Measurements from ENCODE around the gene DPP3.

Gene DPP3

DNA sequence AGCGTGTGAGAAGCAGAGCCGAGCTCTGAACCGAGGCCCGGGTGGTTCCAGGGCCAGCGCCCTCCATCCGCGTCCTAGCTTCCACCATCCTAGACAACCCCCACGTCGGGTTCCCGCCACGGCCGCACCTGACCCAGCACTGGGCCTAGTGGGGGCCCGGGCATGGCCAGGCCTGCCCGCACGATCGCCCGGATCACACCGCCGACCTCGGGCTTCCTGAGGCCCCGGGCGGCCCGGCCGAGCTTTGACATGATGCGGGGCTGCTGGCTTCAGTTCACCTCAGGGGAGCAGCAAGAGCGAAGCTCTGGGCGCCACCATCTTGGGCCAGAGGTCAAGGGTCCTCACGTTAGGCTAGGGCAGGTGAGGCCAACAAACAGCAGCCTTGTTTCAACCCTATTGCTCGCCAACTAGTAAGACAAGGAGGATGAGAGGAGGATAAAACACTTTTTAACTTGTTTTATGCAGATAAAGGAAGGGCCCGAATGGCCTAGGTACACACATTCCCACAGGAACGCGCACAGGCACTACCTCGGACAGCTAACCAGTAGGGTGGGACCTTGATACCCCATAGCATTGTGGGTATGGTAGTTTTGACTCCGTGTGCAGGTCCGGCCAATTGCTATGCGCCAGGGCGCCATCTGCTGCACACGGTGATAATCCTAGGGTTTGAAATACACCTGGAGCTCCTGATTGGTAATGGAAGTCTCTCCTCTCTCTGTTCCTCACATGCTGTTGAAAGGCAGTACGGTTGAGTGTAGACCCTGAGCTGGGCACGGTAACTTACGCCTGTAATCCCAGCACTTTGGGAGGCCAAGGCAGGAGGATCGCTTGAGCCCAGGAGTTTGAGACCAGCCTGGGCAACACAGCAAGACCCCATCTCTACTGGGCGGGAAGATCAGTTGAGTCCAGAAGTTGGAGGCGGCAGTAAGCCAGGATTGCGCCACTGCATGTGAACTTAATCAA, 41.4 kb upstream of the DPP3 start, which contains the start of gene MRPL11 (continued):
- TF ChIP-seq BCL11A (tag by site-specific recombination; IDR thresholded peaks at IDR 0.05; ENCODE audit: low read depth) (peak; percentile 67; the same call in 1 of the 2 replicates), ZNF416 (tag by site-specific recombination; IDR thresholded peaks at IDR 0.05) (no peak), YY2 (tag by site-specific recombination; IDR thresholded peaks at IDR 0.05) (peak; percentile 97), ZNF660 (tag by site-specific recombination; IDR thresholded peaks at IDR 0.05) (no peak), MZF1 (tag by site-specific recombination; IDR thresholded peaks at IDR 0.05; ENCODE audit: borderline replicate concordance) (no peak), ZNF600 (tag by site-specific recombination; IDR thresholded peaks at IDR 0.05) (no peak), ZNF155 (tag by site-specific recombination; IDR thresholded peaks at IDR 0.05) (no peak), ZFP37 (tag by site-specific recombination; IDR thresholded peaks at IDR 0.05) (no peak), ZNF335 (tag by site-specific recombination; conservative IDR thresholded peaks at IDR 0.05) (peak; percentile 100), ZXDB (tag by site-specific recombination; IDR thresholded peaks at IDR 0.05) (peak; percentile 82), KLF10 (tag by site-specific recombination; IDR thresholded peaks at IDR 0.05) (peak; percentile 61), ZNF174 (tag by site-specific recombination; IDR thresholded peaks at IDR 0.05) (no peak), ZNF76 (tag by site-specific recombination; IDR thresholded peaks at IDR 0.05; ENCODE audit: borderline replicate concordance, low read depth) (peak; percentile 95), PRDM1 (tag by site-specific recombination; IDR thresholded peaks at IDR 0.05) (no peak), ZNF292 (tag by site-specific recombination; IDR thresholded peaks at IDR 0.05; ENCODE audit: borderline replicate concordance, low read depth) (no peak), ZNF791 (tag by site-specific recombination; IDR thresholded peaks at IDR 0.05) (no peak), ZNF2 (tag by site-specific recombination; IDR thresholded peaks at IDR 0.05) (peak; percentile 74; the same call in 1 of the 2 replicates), ZNF610 (tag by site-specific recombination; IDR thresholded peaks at IDR 0.05; ENCODE audit: borderline replicate concordance) (no peak; the same call in 1 of the 2 replicates), ZNF621 (tag by site-specific recombination; IDR thresholded peaks at IDR 0.05) (no peak), ZNF140 (tag by site-specific recombination; IDR thresholded peaks at IDR 0.05) (no peak), ZFP3 (tag by site-specific recombination; IDR thresholded peaks at IDR 0.05; ENCODE audit: low read depth) (no peak), ZNF169 (tag by site-specific recombination; IDR thresholded peaks at IDR 0.05) (no peak), ZNF658 (tag by site-specific recombination; IDR thresholded peaks at IDR 0.05) (no peak), ZNF37A (tag by site-specific recombination; IDR thresholded peaks at IDR 0.05) (no peak), MEIS1 (CRISPR knock-in tag; IDR thresholded peaks at IDR 0.05; ENCODE audit: borderline replicate concordance) (no peak), ZNF701 (tag by site-specific recombination; IDR thresholded peaks at IDR 0.05) (no peak), ZNF19 (tag by site-specific recombination; IDR thresholded peaks at IDR 0.05; ENCODE audit: low read depth) (no peak)
- TF ChIP-seq, protein P1, sequence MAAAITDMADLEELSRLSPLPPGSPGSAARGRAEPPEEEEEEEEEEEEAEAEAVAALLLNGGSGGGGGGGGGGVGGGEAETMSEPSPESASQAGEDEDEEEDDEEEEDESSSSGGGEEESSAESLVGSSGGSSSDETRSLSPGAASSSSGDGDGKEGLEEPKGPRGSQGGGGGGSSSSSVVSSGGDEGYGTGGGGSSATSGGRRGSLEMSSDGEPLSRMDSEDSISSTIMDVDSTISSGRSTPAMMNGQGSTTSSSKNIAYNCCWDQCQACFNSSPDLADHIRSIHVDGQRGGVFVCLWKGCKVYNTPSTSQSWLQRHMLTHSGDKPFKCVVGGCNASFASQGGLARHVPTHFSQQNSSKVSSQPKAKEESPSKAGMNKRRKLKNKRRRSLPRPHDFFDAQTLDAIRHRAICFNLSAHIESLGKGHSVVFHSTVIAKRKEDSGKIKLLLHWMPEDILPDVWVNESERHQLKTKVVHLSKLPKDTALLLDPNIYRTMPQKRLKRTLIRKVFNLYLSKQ (tag by site-specific recombination; IDR thresholded peaks at IDR 0.05; ENCODE audit: borderline replicate concordance), result no peak
- TF ChIP-seq, protein P2, sequence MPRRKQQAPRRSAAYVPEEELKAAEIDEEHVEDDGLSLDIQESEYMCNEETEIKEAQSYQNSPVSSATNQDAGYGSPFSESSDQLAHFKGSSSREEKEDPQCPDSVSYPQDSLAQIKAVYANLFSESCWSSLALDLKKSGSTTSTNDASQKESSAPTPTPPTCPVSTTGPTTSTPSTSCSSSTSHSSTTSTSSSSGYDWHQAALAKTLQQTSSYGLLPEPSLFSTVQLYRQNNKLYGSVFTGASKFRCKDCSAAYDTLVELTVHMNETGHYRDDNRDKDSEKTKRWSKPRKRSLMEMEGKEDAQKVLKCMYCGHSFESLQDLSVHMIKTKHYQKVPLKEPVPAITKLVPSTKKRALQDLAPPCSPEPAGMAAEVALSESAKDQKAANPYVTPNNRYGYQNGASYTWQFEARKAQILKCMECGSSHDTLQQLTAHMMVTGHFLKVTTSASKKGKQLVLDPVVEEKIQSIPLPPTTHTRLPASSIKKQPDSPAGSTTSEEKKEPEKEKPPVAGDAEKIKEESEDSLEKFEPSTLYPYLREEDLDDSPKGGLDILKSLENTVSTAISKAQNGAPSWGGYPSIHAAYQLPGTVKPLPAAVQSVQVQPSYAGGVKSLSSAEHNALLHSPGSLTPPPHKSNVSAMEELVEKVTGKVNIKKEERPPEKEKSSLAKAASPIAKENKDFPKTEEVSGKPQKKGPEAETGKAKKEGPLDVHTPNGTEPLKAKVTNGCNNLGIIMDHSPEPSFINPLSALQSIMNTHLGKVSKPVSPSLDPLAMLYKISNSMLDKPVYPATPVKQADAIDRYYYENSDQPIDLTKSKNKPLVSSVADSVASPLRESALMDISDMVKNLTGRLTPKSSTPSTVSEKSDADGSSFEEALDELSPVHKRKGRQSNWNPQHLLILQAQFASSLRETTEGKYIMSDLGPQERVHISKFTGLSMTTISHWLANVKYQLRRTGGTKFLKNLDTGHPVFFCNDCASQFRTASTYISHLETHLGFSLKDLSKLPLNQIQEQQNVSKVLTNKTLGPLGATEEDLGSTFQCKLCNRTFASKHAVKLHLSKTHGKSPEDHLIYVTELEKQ (tag by site-specific recombination; IDR thresholded peaks at IDR 0.05; ENCODE audit: borderline replicate concordance), result 0 out of 2 replicates have a peak, but pooled peaks have one; percentile 14
- TF ChIP-seq, protein P3, sequence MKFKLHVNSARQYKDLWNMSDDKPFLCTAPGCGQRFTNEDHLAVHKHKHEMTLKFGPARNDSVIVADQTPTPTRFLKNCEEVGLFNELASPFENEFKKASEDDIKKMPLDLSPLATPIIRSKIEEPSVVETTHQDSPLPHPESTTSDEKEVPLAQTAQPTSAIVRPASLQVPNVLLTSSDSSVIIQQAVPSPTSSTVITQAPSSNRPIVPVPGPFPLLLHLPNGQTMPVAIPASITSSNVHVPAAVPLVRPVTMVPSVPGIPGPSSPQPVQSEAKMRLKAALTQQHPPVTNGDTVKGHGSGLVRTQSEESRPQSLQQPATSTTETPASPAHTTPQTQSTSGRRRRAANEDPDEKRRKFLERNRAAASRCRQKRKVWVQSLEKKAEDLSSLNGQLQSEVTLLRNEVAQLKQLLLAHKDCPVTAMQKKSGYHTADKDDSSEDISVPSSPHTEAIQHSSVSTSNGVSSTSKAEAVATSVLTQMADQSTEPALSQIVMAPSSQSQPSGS (tag by site-specific recombination; IDR thresholded peaks at IDR 0.05; ENCODE audit: low read depth), result no peak
- TF ChIP-seq, protein P4, sequence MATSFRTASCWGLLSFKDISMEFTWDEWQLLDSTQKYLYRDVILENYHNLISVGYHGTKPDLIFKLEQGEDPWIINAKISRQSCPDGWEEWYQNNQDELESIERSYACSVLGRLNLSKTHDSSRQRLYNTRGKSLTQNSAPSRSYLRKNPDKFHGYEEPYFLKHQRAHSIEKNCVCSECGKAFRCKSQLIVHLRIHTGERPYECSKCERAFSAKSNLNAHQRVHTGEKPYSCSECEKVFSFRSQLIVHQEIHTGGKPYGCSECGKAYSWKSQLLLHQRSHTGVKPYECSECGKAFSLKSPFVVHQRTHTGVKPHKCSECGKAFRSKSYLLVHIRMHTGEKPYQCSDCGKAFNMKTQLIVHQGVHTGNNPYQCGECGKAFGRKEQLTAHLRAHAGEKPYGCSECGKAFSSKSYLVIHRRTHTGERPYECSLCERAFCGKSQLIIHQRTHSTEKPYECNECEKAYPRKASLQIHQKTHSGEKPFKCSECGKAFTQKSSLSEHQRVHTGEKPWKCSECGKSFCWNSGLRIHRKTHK (tag by site-specific recombination; IDR thresholded peaks at IDR 0.05), result no peak
- TF ChIP-seq, protein P5, sequence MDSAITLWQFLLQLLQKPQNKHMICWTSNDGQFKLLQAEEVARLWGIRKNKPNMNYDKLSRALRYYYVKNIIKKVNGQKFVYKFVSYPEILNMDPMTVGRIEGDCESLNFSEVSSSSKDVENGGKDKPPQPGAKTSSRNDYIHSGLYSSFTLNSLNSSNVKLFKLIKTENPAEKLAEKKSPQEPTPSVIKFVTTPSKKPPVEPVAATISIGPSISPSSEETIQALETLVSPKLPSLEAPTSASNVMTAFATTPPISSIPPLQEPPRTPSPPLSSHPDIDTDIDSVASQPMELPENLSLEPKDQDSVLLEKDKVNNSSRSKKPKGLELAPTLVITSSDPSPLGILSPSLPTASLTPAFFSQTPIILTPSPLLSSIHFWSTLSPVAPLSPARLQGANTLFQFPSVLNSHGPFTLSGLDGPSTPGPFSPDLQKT (IDR thresholded peaks at IDR 0.05; ENCODE audit: borderline replicate concordance, low read depth, low read length), result no peak
